Adrenal gland (tissue), 12 donors: ENCODE results near the gene KCNG4. TPM values are rescaled to one million over a fixed set of nuclear protein-coding genes. Genes with fewer than 3 reads are reported as not detected.

Experiments
- DNase-seq, 7 donors: peaks; one replicate each; pipeline ENCODE4 v3.0.0-alpha.2; 2019 to 2020
- H3K27ac ChIP-seq, 5 donors: fragments of 200-600 bp; sonication (generic) in 4 of 5; 1 replicate in 3 of 5; 2 replicates in 2 of 5; pipeline versions ENCODE4 v1.5.1 to v1.8.0; 2016 to 2020; ENCODE audit warnings: mild to moderate bottlenecking in 1 of 5
- H3K27me3 ChIP-seq: fragments of 200-600 bp; 2 replicates; pipeline ENCODE4 v1.8.0; 2021
- H3K36me3 ChIP-seq, 2 donors: fragments of 200-600 bp; replicated peaks in 1 of 2; 1 replicate in 1 of 2; 2 replicates in 1 of 2; pipeline versions ENCODE4 v1.5.1 to v1.8.0; 2018 to 2022
- H3K4me1 ChIP-seq, 2 donors: fragments of 200-600 bp; replicated peaks in 1 of 2; 1 replicate in 1 of 2; 2 replicates in 1 of 2; pipeline versions ENCODE4 v1.5.1 to v1.8.0; 2018 to 2021
- H3K4me3 ChIP-seq, 4 donors: fragments of 200-600 bp; sonication (generic) in 3 of 4; one replicate each; pipeline ENCODE4 v1.5.1; 2016 to 2018
- H3K9me3 ChIP-seq, 3 donors: fragments of 200-600 bp; sonication (generic) in 1 of 3; replicated peaks in 1 of 3; 1 replicate in 2 of 3; 2 replicates in 1 of 3; pipeline versions ENCODE4 v1.5.1 to v1.8.0; 2016 to 2021
- CTCF ChIP-seq, 6 experiments: fragments of 450-650 bp in 4 of 6; fragments of 200-600 bp in 2 of 6; sonication (generic) in 1 of 6; IDR thresholded peaks; 1 replicate in 5 of 6; 2 replicates in 1 of 6; pipeline versions ENCODE4 v1.5.1 to v1.8.0; 2016 to 2021; ENCODE audit warnings: antibody characterized with exemption in 6 of 6, mild to moderate bottlenecking in 2 of 6, moderate library complexity in 1 of 6
- POLR2A ChIP-seq, 2 donors: fragments of 450-650 bp; IDR thresholded peaks; one replicate each; pipeline ENCODE4 v1.6.1; 2017; ENCODE audit warnings: antibody characterized with exemption in 2 of 2, mild to moderate bottlenecking in 2 of 2, moderate library complexity in 1 of 2
- WGBS, 4 donors: extraction: QIAGEN DNeasy Blood & Tissue Kit in 2 of 4; methylation state at CpG; one replicate each; pipeline versions ENCODE4 v1.1.5 to v1.1.7; 2013 to 2017; 5-methylcytosine and 5-hydroxymethylcytosine counted together
- intact Hi-C, 2 donors: fragments of 100-400 bp; cut with DNase I; formaldehyde crosslinking; loops; one replicate each; pipeline versions ENCODE4 v1.14.1 to v1.15.0; 2022 to 2023
- polyA plus RNA-seq, 3 donors: library from polyadenylated mRNA; stranded (reverse); fragments of 200-250 nt in 2 of 3; fragments of 350-450 nt in 1 of 3; fragmentation: Illumina TruSeq in 1 of 3; extraction: RNeasy Lipid Tissue Mini Kit (QIAGEN cat#74804) in 1 of 3; gene quantifications; one replicate each; pipeline ENCODE4 v1.2.3, GENCODE V29; 2013 to 2014
- total RNA-seq, 9 donors: library from RNA; depleted of rRNA in 4 of 9; stranded (reverse); fragments of >200 nt in 4 of 9; fragments of 120-200 nt in 1 of 9; fragmentation: NEBNext Ultra II Directional in 1 of 9; extraction: Animal tissue kit (Norgen Biotek cat#: 25700) in 1 of 9; gene quantifications; one replicate each; pipeline versions ENCODE4 v1.1.0 to v1.2.4, GENCODE V29; 2013 to 2023
- donor health status: healthy with polysubstance abuse.
- donor health status: Bipolar disorder and iron deficiency.
- donor health status: DM: yes; HTN: yes; CAD: no.
- donor health status: DM: no; HTN: no; CAD: no.
- donor health status: DM: no; HTN: no; CAD: no.
- donor health status: DM: yes; HTN: yes; CAD: no.

KCNG4 gene
- total and polyA plus RNA-seq, 12 donors: under 0.01 to 1.3 (median 0.36) TPM; not detected in 4

- TF ChIP-seq POLR2A (IDR thresholded peaks at IDR 0.05): no peak
- TF ChIP-seq CTCF (IDR thresholded peaks at IDR 0.05): no peak
- intact Hi-C loops: no loop called here
- H3K27ac ChIP-seq: no peak overlapping the region
- no peaks in the 10 kb centered on the region for H3K9me3 ChIP-seq
- H3K36me3 ChIP-seq: no peaks in the 10 kb centered on the region
- H3K4me1 ChIP-seq: no peaks in the 10 kb centered on the region
- H3K4me3 ChIP-seq: no peak overlapping the region
- H3K27me3 ChIP-seq: no peaks in the 10 kb centered on the region
- 81 to 91% (median 89%) methylated on average over 10 to 11 of the region's 11 CpGs for WGBS, 4 donors
- DNase-seq: no peak
Measured at GRCh38 chr16:84194018-84194417, 45.8 kb downstream of the KCNG4 start.

GRCh38 chr16:84193480-84193879 is 46.3 kb downstream of the KCNG4 start:
- Histone ChIP-seq H3K4me1 (no peaks in the 10 kb centered on the region), H3K4me3 (no peak overlapping the region), H3K27me3 (no peaks in the 10 kb centered on the region), H3K27ac (no peak overlapping the region), H3K9me3 (no peaks in the 10 kb centered on the region), H3K36me3 (no peaks in the 10 kb centered on the region)
- no peak for TF ChIP-seq POLR2A (IDR thresholded peaks at IDR 0.05)
- TF ChIP-seq CTCF (IDR thresholded peaks at IDR 0.05): no peak
- DNase-seq: no peak
- intact Hi-C loops: no loop called here
- WGBS, 4 donors: 80 to 92% (median 84%) methylated on average over 7 of the region's 7 CpGs

GRCh38 chr16:84191466-84191865 is 48.3 kb downstream of the KCNG4 start:
- Histone ChIP-seq H3K9me3 (no peaks in the 10 kb centered on the region), H3K4me3 (no peak overlapping the region), H3K4me1 (no peaks in the 10 kb centered on the region), H3K27me3 (no peaks in the 10 kb centered on the region), H3K36me3 (no peaks in the 10 kb centered on the region), H3K27ac (no peak overlapping the region)
- intact Hi-C loops: no loop called here
- no peak for DNase-seq
- no peak for TF ChIP-seq CTCF (IDR thresholded peaks at IDR 0.05)
- no peak for TF ChIP-seq POLR2A (IDR thresholded peaks at IDR 0.05)
- WGBS, 4 donors: 78 to 93% (median 90%) methylated on average over 7 to 16 of the region's 16 CpGs

- DNase-seq: no peak
- TF ChIP-seq POLR2A (IDR thresholded peaks at IDR 0.05): no peak
- TF ChIP-seq CTCF (IDR thresholded peaks at IDR 0.05): no peak
- Histone ChIP-seq H3K36me3 (no peaks in the 10 kb centered on the region), H3K27ac (no peak within 1 kb of the TSS), H3K4me3 (no peak within 1 kb of the TSS), H3K9me3 (no peaks in the 10 kb centered on the region), H3K4me1 (peaks cover 4 to 6% of the 10 kb centered on the region in 2 donors), H3K27me3 (no peaks in the 10 kb centered on the region)
- intact Hi-C loops: no loop called here
- 80 to 90% (median 89%) methylated on average over 7 to 47 of the region's 47 CpGs for WGBS, 4 donors
Measured at GRCh38 chr16:84190731-84191388, 49.0 kb downstream of the KCNG4 start, which contains the start of gene ADAD2. ADAD2 (plus strand) TSS chr16:84191157; CDS start chr16:84191231, 74 bp downstream.
